Fibroblast of lung (primary cell): ENCODE results near the gene ARPC5L.

Experiments
- CTCF ChIP-seq, 2 donors: IDR thresholded peaks in 1 of 2; conservative IDR thresholded peaks in 1 of 2; 1 replicate in 1 of 2; 2 replicates in 1 of 2; pipeline ENCODE4 v1.5.1; 2011 to 2012; ENCODE audit warnings: low read length in 2 of 2, control low read depth in 1 of 2, inconsistent platforms in 1 of 2, low read depth in 1 of 2, mild to moderate bottlenecking in 1 of 2
- EZH2 ChIP-seq: IDR thresholded peaks from 2 replicates; pipeline ENCODE4 v1.5.1; 2012; ENCODE audit warnings: low read length, control low read depth, mild to moderate bottlenecking; ENCODE audit errors: missing control alignments

GRCh38 chr9:124894741-124895170 lies 32.8 kb downstream of the ARPC5L start:
- peak; percentile 62 to 63 for TF ChIP-seq CTCF (conservative IDR thresholded peaks at IDR 0.05 in 1 of 2, IDR thresholded peaks at IDR 0.05 in 1 of 2; ENCODE audit: low read depth in 1 of 2, low read length in 2 of 2)
- no peak for TF ChIP-seq EZH2
